PC-9 (cell line): Measurements from ENCODE around the gene RAPGEF6. TPM values are rescaled to one million over a fixed set of nuclear protein-coding genes. Genes with fewer than 3 reads are reported as not detected.

Experiments used
- BruUV-seq: library from RNA; stranded (reverse); fragments of 400-500 nt; replicated peaks from 2 replicates; lab custom pipeline; 2021; lab: Mats Ljungman, UMichigan
- CTCF ChIA-PET: fragments of 300-600 bp; sonication (Branson Sonifier 250); formaldehyde crosslinking; loops from one replicate; lab custom pipeline; 2022; ENCODE audit warnings: antibody characterized with exemption; lab: Charles Lee
- POLR2A ChIA-PET: fragments of 300-600 bp; sonication (Branson Sonifier 250); formaldehyde crosslinking; loops from one replicate; lab custom pipeline; 2022; ENCODE audit warnings: antibody characterized with exemption; ENCODE audit not compliant: unreplicated experiment; lab: Charles Lee
- DNase-seq, 2 experiments: peaks; one replicate each; pipeline versions ENCODE4 v3.0.0 to v3.0.0-alpha.2; 2015 to 2022; ENCODE audit warnings: mixed read lengths in 1 of 2
- H2AFZ ChIP-seq: fragments of 200-600 bp; sonication (generic); 2 replicates; pipeline ENCODE4 v1.8.1; 2017; ENCODE audit warnings: antibody characterized with exemption
- H3F3A ChIP-seq: fragments of 200-600 bp; sonication (generic); 2 replicates; pipeline ENCODE4 v1.8.1; 2017; ENCODE audit warnings: antibody characterized with exemption, mild to moderate bottlenecking, low read depth; ENCODE audit not compliant: insufficient read depth
- H3K27ac ChIP-seq: fragments of 200-600 bp; sonication (generic); 2 replicates; pipeline ENCODE4 v1.6.1; 2016; ENCODE audit warnings: mixed run types
- H3K27me3 ChIP-seq: fragments of 200-600 bp; sonication (generic); 2 replicates; pipeline ENCODE4 v1.6.1; 2016; ENCODE audit warnings: low read depth, mixed run types; ENCODE audit not compliant: insufficient read depth
- H3K36me3 ChIP-seq: fragments of 200-600 bp; sonication (generic); 2 replicates; pipeline ENCODE4 v1.6.1; 2016; ENCODE audit warnings: low read depth, mixed run types
- H3K4me1 ChIP-seq: fragments of 200-600 bp; sonication (generic); replicated peaks from 2 replicates; pipeline ENCODE4 v1.6.1; 2016; ENCODE audit warnings: mixed run types; ENCODE audit not compliant: insufficient read depth
- H3K4me2 ChIP-seq: fragments of 200-600 bp; sonication (generic); 2 replicates; pipeline ENCODE4 v1.6.1; 2017; ENCODE audit warnings: mixed run types
- H3K4me3 ChIP-seq: fragments of 200-600 bp; sonication (generic); 2 replicates; pipeline ENCODE4 v1.6.1; 2016; ENCODE audit warnings: mixed run types
- H3K79me2 ChIP-seq: fragments of 200-600 bp; sonication (generic); 2 replicates; pipeline ENCODE4 v1.6.1; 2017; ENCODE audit warnings: low read depth, mixed run types
- H3K9me2 ChIP-seq: fragments of 200-600 bp; sonication (generic); 2 replicates; pipeline ENCODE4 v1.8.1; 2017; ENCODE audit warnings: mild to moderate bottlenecking; ENCODE audit not compliant: insufficient read depth
- H3K9me3 ChIP-seq: fragments of 200-600 bp; sonication (generic); 2 replicates; pipeline ENCODE4 v1.8.1; 2016; ENCODE audit warnings: low read depth; ENCODE audit not compliant: insufficient read depth
- H4K20me1 ChIP-seq: fragments of 200-600 bp; sonication (generic); 2 replicates; pipeline ENCODE4 v1.8.1; 2017; ENCODE audit not compliant: insufficient read depth
- CTCF ChIP-seq: fragments of 200-600 bp; sonication (generic); conservative IDR thresholded peaks from 2 replicates; pipeline ENCODE4 v1.6.1; 2017; ENCODE audit warnings: mixed run types, antibody characterized with exemption, mild to moderate bottlenecking, moderate library complexity
- EZH2 ChIP-seq: fragments of 200-600 bp; sonication (generic); IDR thresholded peaks from 2 replicates; pipeline ENCODE4 v1.8.0; 2017; ENCODE audit warnings: antibody characterized with exemption, low read depth
- intact Hi-C: fragments of 100-400 bp; cut with micrococcal nuclease; formaldehyde crosslinking; loops from one replicate; pipeline ENCODE4 v1.10.0; 2022; ENCODE audit not compliant: unreplicated experiment
- total RNA-seq: library from RNA; stranded (reverse); gene quantifications from 2 replicates; pipeline ENCODE4 v1.2.3, GENCODE V29; 2021

RAPGEF6 gene
- total RNA-seq, 1 experiment from 2014 or later = 17.1 TPM

DNA sequence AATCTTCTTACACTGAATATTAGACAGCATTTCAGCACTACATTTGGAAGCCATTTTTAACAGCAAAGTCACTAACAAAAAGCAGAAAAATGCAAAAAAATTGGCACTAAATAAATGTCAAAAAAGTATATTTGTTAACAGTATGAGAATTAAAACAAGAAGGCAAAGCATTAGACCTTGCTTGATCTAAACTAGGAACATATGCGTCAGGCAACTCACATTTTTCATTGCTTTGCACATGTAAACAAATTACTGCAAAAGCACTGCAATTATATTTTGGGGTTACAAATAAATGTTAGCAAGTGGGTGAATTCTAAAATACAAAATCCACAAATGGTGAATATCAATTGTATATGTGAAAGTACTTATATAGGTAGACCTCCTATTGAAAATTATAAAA lies 49.0 kb upstream of the RAPGEF6 start:
- BruUV-seq = no TSS peak
- DNase-seq = no peak
- Histone ChIP-seq H3K27ac (no peak overlapping the region), H3F3A (no peaks in the 10 kb centered on the region; the same call in 1 of the 2 replicates), H4K20me1 (no peaks in the 10 kb centered on the region), H3K4me1 (no peaks in the 10 kb centered on the region), H3K4me3 (no peak overlapping the region), H3K36me3 (0 out of 2 replicates have a peak, but pooled peaks cover 9% of the 10 kb centered on the region), H3K9me2 (no peaks in the 10 kb centered on the region; the same call in 1 of the 2 replicates), H3K4me2 (no peak overlapping the region), H3K79me2 (no peaks in the 10 kb centered on the region), H3K9me3 (no peaks in the 10 kb centered on the region), H3K27me3 (no peaks in the 10 kb centered on the region), H2AFZ (no peak overlapping the region)
- no peak for TF ChIP-seq EZH2
- no peak for TF ChIP-seq CTCF
- CTCF ChIA-PET = no interaction called here
- intact Hi-C loops = loop anchor here (10.0 kb wide), 1 partner anchor 99 kb away; no protein-coding TSS in a partner anchor
- POLR2A ChIA-PET = no interaction called here

DNA sequence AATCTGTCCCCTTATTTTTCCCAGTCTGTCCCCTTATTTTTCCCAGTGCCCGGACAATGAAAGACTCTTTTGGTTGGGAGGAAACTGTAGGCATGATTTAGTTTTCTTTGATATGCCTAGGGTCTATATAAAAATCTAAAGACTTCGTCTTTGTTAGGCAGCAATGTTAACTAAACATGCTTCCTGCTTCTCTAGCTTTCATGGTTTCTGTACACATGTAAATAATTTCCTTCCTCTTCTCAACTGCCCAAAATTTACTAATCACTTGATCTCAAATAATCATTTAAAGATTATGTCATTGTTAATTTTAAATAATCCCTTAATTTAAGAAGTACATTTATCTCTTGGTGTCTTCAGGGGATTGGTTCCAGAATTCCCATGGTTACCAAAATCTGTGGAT lies 47.8 kb upstream of the RAPGEF6 start:
- intact Hi-C loops = loop anchor here (10.0 kb wide), 1 partner anchor 98 kb away; no protein-coding TSS in a partner anchor
- TF ChIP-seq EZH2 = no peak
- no peak for TF ChIP-seq CTCF

GRCh38 chr5:131682175-131682574 lies 47.1 kb upstream of the RAPGEF6 start:
- CTCF ChIA-PET = no interaction called here

More for the DNA sequence above, 47.8 kb upstream of the RAPGEF6 start:
- ChIA-PET CTCF (no interaction called here), POLR2A (no interaction called here)
- no peak overlapping the region for H2AFZ ChIP-seq
- no peak overlapping the region for H3K4me3 ChIP-seq
- H3K9me2 ChIP-seq = no peaks in the 10 kb centered on the region; the same call in 1 of the 2 replicates
- H4K20me1 ChIP-seq = no peaks in the 10 kb centered on the region
- H3K27ac ChIP-seq = no peak overlapping the region
- BruUV-seq = no TSS peak
- no peaks in the 10 kb centered on the region for H3K4me1 ChIP-seq
- no peak overlapping the region for H3K4me2 ChIP-seq
- H3K27me3 ChIP-seq = no peaks in the 10 kb centered on the region
- DNase-seq = no peak
- H3K9me3 ChIP-seq = no peaks in the 10 kb centered on the region
- H3F3A ChIP-seq = no peaks in the 10 kb centered on the region; the same call in 1 of the 2 replicates
- 0 out of 2 replicates have a peak, but pooled peaks cover 10% of the 10 kb centered on the region for H3K36me3 ChIP-seq
- H3K79me2 ChIP-seq = no peaks in the 10 kb centered on the region

More at GRCh38 chr5:131682175-131682574, 47.1 kb upstream of the RAPGEF6 start:
- Histone ChIP-seq H3K27ac (no peak overlapping the region), H3K36me3 (peaks cover 12% of the 10 kb centered on the region; the same call in 1 of the 2 replicates), H3K9me3 (no peaks in the 10 kb centered on the region), H3K4me2 (no peak overlapping the region), H3K4me3 (no peak overlapping the region), H3F3A (no peaks in the 10 kb centered on the region; the same call in 1 of the 2 replicates), H2AFZ (no peak overlapping the region), H3K79me2 (no peaks in the 10 kb centered on the region), H4K20me1 (no peaks in the 10 kb centered on the region), H3K4me1 (no peaks in the 10 kb centered on the region), H3K9me2 (no peaks in the 10 kb centered on the region; the same call in 1 of the 2 replicates), H3K27me3 (no peaks in the 10 kb centered on the region)
- no TSS peak for BruUV-seq
- TF ChIP-seq EZH2 (no peak), CTCF (no peak)
- intact Hi-C loops = loop anchor here (10.0 kb wide), 1 partner anchor 97 kb away; no protein-coding TSS in a partner anchor
- POLR2A ChIA-PET = no interaction called here
- no peak for DNase-seq
